IPS DF 6.9 (cell line): ENCODE data around the gene CYRIA.

Source experiments
- DNase-seq: peaks from one replicate; pipeline ENCODE4 v3.0.0-alpha.2; 2013; ENCODE audit warnings: low read depth, low spot score
- H3K27ac ChIP-seq: one replicate; pipeline ENCODE4 v1.5.1; 2013; ENCODE audit warnings: low read length, control low read depth
- H3K27me3 ChIP-seq: 2 replicates; pipeline ENCODE4 v1.6.1; 2013; ENCODE audit warnings: mild to moderate bottlenecking, low read length; ENCODE audit not compliant: control insufficient read depth, insufficient read depth
- H3K36me3 ChIP-seq: 2 replicates; pipeline ENCODE4 v1.6.1; 2013; ENCODE audit warnings: low read length; ENCODE audit not compliant: control insufficient read depth, insufficient read depth
- H3K4me1 ChIP-seq: 2 replicates; pipeline ENCODE4 v1.6.1; 2013; ENCODE audit warnings: low read length; ENCODE audit not compliant: control insufficient read depth, insufficient read depth
- H3K4me3 ChIP-seq: 2 replicates; pipeline ENCODE4 v1.5.1; 2013; ENCODE audit warnings: mild to moderate bottlenecking, low read length
- H3K9me3 ChIP-seq: 2 replicates; pipeline ENCODE4 v1.6.1; 2013; ENCODE audit warnings: low read length, inconsistent platforms; ENCODE audit not compliant: control insufficient read depth, insufficient read depth
- WGBS: extraction: QIAGEN DNeasy Blood & Tissue Kit; methylation state at CpG from one replicate; pipeline ENCODE4 v1.1.7; 2013; ENCODE audit warnings: mixed read lengths, missing lambda C conversion rate; ENCODE audit not compliant: insufficient read length, insufficient coverage; 5-methylcytosine and 5-hydroxymethylcytosine counted together

CYRIA gene

DNA sequence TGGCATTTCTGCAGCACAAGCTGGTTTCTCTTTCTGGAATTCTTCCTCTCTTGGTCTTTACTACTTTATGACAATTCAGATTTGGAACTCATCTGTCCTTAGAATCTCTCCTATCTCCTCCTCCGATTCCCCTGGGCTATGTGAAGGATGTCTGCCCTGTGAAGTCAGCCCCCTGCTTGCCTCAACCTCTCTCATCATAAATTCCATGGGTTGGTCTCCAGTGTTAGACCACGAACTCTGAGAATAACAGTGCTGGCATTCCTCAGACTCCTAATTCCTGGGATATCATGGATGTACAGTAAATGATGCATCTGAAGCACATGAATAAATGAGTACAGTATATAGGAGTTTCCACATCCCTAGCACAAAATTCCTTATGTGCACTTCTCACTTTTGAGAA lies 21.0 kb upstream of the CYRIA start:
- no peak for DNase-seq
- Histone ChIP-seq H3K27ac (no peak overlapping the region), H3K27me3 (no peaks in the 10 kb centered on the region), H3K4me3 (no peak overlapping the region), H3K36me3 (no peaks in the 10 kb centered on the region), H3K4me1 (no peaks in the 10 kb centered on the region), H3K9me3 (no peaks in the 10 kb centered on the region)
- WGBS, result no CpG with 5 or more reads among the region's 2 CpGs

- no peaks in the 10 kb centered on the region for H3K36me3 ChIP-seq
- DNase-seq, result no peak
- no peaks in the 10 kb centered on the region for H3K27me3 ChIP-seq
- H3K4me1 ChIP-seq, result no peaks in the 10 kb centered on the region
- no peak overlapping the region for H3K27ac ChIP-seq
- H3K9me3 ChIP-seq, result no peaks in the 10 kb centered on the region
- H3K4me3 ChIP-seq, result no peak overlapping the region
Observed at GRCh38 chr2:16685340-16685715, 19.7 kb upstream of the CYRIA start.

- Histone ChIP-seq H3K36me3 (no peaks in the 10 kb centered on the region), H3K27me3 (no peaks in the 10 kb centered on the region), H3K9me3 (no peaks in the 10 kb centered on the region), H3K4me3 (no peak overlapping the region), H3K4me1 (no peaks in the 10 kb centered on the region), H3K27ac (no peak overlapping the region)
- no peak for DNase-seq
- WGBS, result no CpG with 5 or more reads among the region's 7 CpGs
Observed at GRCh38 chr2:16684676-16685339, 19.2 kb upstream of the CYRIA start.

GRCh38 chr2:16683576-16683975 lies 17.9 kb upstream of the CYRIA start:
- H3K36me3 ChIP-seq, result no peaks in the 10 kb centered on the region
- H3K4me3 ChIP-seq, result no peak overlapping the region
- no peak overlapping the region for H3K27ac ChIP-seq
- no peaks in the 10 kb centered on the region for H3K9me3 ChIP-seq
- no peaks in the 10 kb centered on the region for H3K27me3 ChIP-seq
- DNase-seq, result no peak
- peaks cover 1% of the 10 kb centered on the region; the same call in 1 of the 2 replicates for H3K4me1 ChIP-seq
- WGBS, result no CpG with 5 or more reads among the region's 3 CpGs

- Histone ChIP-seq H3K9me3 (no peaks in the 10 kb centered on the region), H3K4me1 (peaks cover 1% of the 10 kb centered on the region; the same call in 1 of the 2 replicates), H3K36me3 (no peaks in the 10 kb centered on the region), H3K4me3 (no peak overlapping the region), H3K27ac (no peak overlapping the region), H3K27me3 (no peaks in the 10 kb centered on the region)
- WGBS, result no CpG with 5 or more reads among the region's 9 CpGs
- DNase-seq, result no peak
Observed at GRCh38 chr2:16682431-16683118, 16.9 kb upstream of the CYRIA start.

- Histone ChIP-seq H3K27ac (no peak overlapping the region), H3K4me1 (peaks cover 1% of the 10 kb centered on the region; the same call in 1 of the 2 replicates), H3K36me3 (no peaks in the 10 kb centered on the region), H3K4me3 (no peak overlapping the region), H3K27me3 (no peaks in the 10 kb centered on the region), H3K9me3 (no peaks in the 10 kb centered on the region)
- no CpG with 5 or more reads among the region's 5 CpGs for WGBS
- DNase-seq, result no peak
Observed at GRCh38 chr2:16680781-16681180, 15.1 kb upstream of the CYRIA start.

- Histone ChIP-seq H3K36me3 (no peaks in the 10 kb centered on the region), H3K27me3 (no peaks in the 10 kb centered on the region), H3K9me3 (no peaks in the 10 kb centered on the region), H3K27ac (no peak overlapping the region), H3K4me3 (no peak overlapping the region), H3K4me1 (peaks cover 1% of the 10 kb centered on the region; the same call in 1 of the 2 replicates)
- WGBS, result no CpG with 5 or more reads among the region's 1 CpG
- no peak for DNase-seq
Observed at GRCh38 chr2:16680304-16680703, 14.7 kb upstream of the CYRIA start.

GRCh38 chr2:16678964-16679363 lies 13.3 kb upstream of the CYRIA start:
- no peaks in the 10 kb centered on the region for H3K27me3 ChIP-seq
- H3K9me3 ChIP-seq, result no peaks in the 10 kb centered on the region
- no peak for DNase-seq
- no peak overlapping the region for H3K27ac ChIP-seq
- WGBS, result no CpG with 5 or more reads among the region's 4 CpGs
- H3K36me3 ChIP-seq, result no peaks in the 10 kb centered on the region
- no peak overlapping the region for H3K4me3 ChIP-seq
- peaks cover 1% of the 10 kb centered on the region; the same call in 1 of the 2 replicates for H3K4me1 ChIP-seq

- Histone ChIP-seq H3K4me3 (no peak overlapping the region), H3K27me3 (no peaks in the 10 kb centered on the region), H3K4me1 (peaks cover 1% of the 10 kb centered on the region; the same call in 1 of the 2 replicates), H3K36me3 (no peaks in the 10 kb centered on the region), H3K9me3 (no peaks in the 10 kb centered on the region), H3K27ac (no peak overlapping the region)
- no CpG with 5 or more reads among the region's 1 CpG for WGBS
- no peak for DNase-seq
Observed at GRCh38 chr2:16677875-16678274, 12.2 kb upstream of the CYRIA start.

GRCh38 chr2:16675781-16676180 lies 10.1 kb upstream of the CYRIA start:
- Histone ChIP-seq H3K9me3 (no peaks in the 10 kb centered on the region), H3K27ac (no peak overlapping the region), H3K27me3 (no peaks in the 10 kb centered on the region), H3K4me1 (peaks cover 1% of the 10 kb centered on the region; the same call in 1 of the 2 replicates), H3K4me3 (no peak overlapping the region), H3K36me3 (no peaks in the 10 kb centered on the region)
- WGBS, result no CpG with 5 or more reads among the region's 3 CpGs
- no peak for DNase-seq

DNA sequence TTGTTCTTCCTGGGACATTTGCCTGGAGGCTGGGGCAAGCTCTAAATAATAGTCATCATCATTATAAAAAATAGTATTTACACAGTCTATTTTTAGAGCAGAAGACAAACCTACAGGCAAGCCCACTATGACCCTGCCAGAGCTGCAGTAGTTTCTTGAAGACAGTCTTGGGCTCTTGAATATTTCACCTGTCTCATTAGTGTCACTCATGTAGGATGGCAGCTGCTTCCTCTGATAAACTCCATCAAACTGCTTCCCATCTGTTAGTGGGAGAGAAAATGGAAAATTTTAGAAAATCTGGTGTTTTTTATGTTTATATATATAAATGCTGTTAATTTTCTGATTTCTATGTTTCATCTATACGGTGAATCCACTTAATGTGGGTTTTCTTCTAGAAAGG lies 8.5 kb upstream of the CYRIA start:
- Histone ChIP-seq H3K9me3 (no peaks in the 10 kb centered on the region), H3K27me3 (no peaks in the 10 kb centered on the region), H3K36me3 (no peaks in the 10 kb centered on the region), H3K27ac (no peak overlapping the region), H3K4me3 (no peak overlapping the region), H3K4me1 (no peaks in the 10 kb centered on the region)
- DNase-seq, result no peak
- no CpG with 5 or more reads among the region's 1 CpG for WGBS
